ENCODE measurements around the gene ZDHHC16. TPM values are rescaled to one million over a fixed set of nuclear protein-coding genes. Genes with fewer than 3 reads are reported as not detected.

Gene ZDHHC16
- total and polyA plus RNA-seq, 10 of the 15 experiments (the other 5 are each of a cell fraction or from before 2014, with no cell fraction given) = 16.8 to 63.1 (median 29.8) TPM

GRCh38 chr10:97407952-97408248, 38.1 kb upstream of the ZDHHC16 start (continued):
- TF ChIP-seq SUPT20H (IDR thresholded peaks at IDR 0.05; ENCODE audit: borderline replicate concordance, control insufficient read depth, low read depth, low read length) = no peak
- TF ChIP-seq NFIC (IDR thresholded peaks at IDR 0.05; ENCODE audit: low read depth, low read length) = no peak
- no peak for TF ChIP-seq FOXK2 (IDR thresholded peaks at IDR 0.05)
- no peak for TF ChIP-seq ZNF217 (IDR thresholded peaks at IDR 0.05)
- TF ChIP-seq PRDM15 (CRISPR knock-in tag; IDR thresholded peaks at IDR 0.05) = no peak
- no peak for TF ChIP-seq NR2C1 (IDR thresholded peaks at IDR 0.05)
- TF ChIP-seq ATF7 (IDR thresholded peaks at IDR 0.05; ENCODE audit: low read depth) = no peak
- TF ChIP-seq TARDBP (IDR thresholded peaks at IDR 0.05; ENCODE audit: borderline replicate concordance) = no peak

GRCh38 chr10:97408496-97408992, 37.4 kb upstream of the ZDHHC16 start:
- H3K9ac ChIP-seq (ENCODE audit: control insufficient read depth, insufficient read depth, low read length) = no peak overlapping the region
- no peak for TF ChIP-seq SREBF1 (IDR thresholded peaks at IDR 0.05; ENCODE audit: low read length)
- TF ChIP-seq BCL3 (IDR thresholded peaks at IDR 0.05; ENCODE audit: borderline replicate concordance, insufficient read depth, low read depth, low read length, poor library complexity, severe bottlenecking) = no peak
- TF ChIP-seq SIX5 (IDR thresholded peaks at IDR 0.05; ENCODE audit: low read depth, low read length, severe bottlenecking) = no peak
- TF ChIP-seq CTCF (IDR thresholded peaks at IDR 0.05 in 2 of 3, conservative IDR thresholded peaks at IDR 0.05 in 1 of 3; ENCODE audit: control insufficient read depth in 2 of 3, extremely low read depth in 1 of 3, insufficient read depth in 1 of 3, low read depth in 3 of 3, low read length in 3 of 3) = no peak
- no peak for TF ChIP-seq HDGF (IDR thresholded peaks at IDR 0.05)
- TF ChIP-seq ASH2L (IDR thresholded peaks at IDR 0.05; ENCODE audit: borderline replicate concordance, low read depth) = no peak
- no peak for TF ChIP-seq POLR2AphosphoS5 (IDR thresholded peaks at IDR 0.05; ENCODE audit: low read length)
- no peak for TF ChIP-seq KDM1A (IDR thresholded peaks at IDR 0.05; ENCODE audit: borderline replicate concordance)
- no peak for TF ChIP-seq NR2C2 (IDR thresholded peaks at IDR 0.05; ENCODE audit: borderline replicate concordance, control insufficient read depth, insufficient read length, low read depth)
- TF ChIP-seq SMAD1 (IDR thresholded peaks at IDR 0.05; ENCODE audit: low read depth, partially characterized antibody) = no peak

More at GRCh38 chr10:97408496-97408992, 37.4 kb upstream of the ZDHHC16 start:
- H2AFZ ChIP-seq (ENCODE audit: control insufficient read depth, low read depth, low read length) = no peak overlapping the region
- in situ Hi-C loops (cut with MboI) = no loop called here
- WGBS (ENCODE audit: insufficient coverage, insufficient replicate concordance, low lambda C conversion rate, missing lambda C conversion rate) = 96% methylated on average over 10 of the region's 10 CpGs
- no peaks in the 10 kb centered on the region for H3K79me2 ChIP-seq (ENCODE audit: control insufficient read depth, insufficient read depth, low read length)
- ATAC-seq (no peak), DNase-seq (ENCODE audit: low read depth, low spot score) (no peak), FAIRE-seq (no peak)
- H3K27ac ChIP-seq (ENCODE audit: control insufficient read depth, insufficient read depth) = no peak overlapping the region
- peaks cover 3% of the 10 kb centered on the region; the same call in 1 of the 2 replicates for H3K4me1 ChIP-seq (ENCODE audit: control insufficient read depth, insufficient read depth, low read length)
- no peaks in the 10 kb centered on the region for H3K9me3 ChIP-seq (replicated peaks; ENCODE audit: control insufficient read depth, insufficient read depth, low read length)
- CTCF ChIA-PET = interaction anchor here (1.0 to 2.9 kb wide), 8 partner anchors 14 to 145 kb away, joined by 3 to 27 read pairs (median 6); no protein-coding TSS in a partner anchor
- H3K27me3 ChIP-seq (replicated peaks in 1 of 2; ENCODE audit: control insufficient read depth in 2 of 2, insufficient read depth in 2 of 2, low read length in 1 of 2) = no peaks in the 10 kb centered on the region
- RAD21 ChIA-PET (ENCODE audit: unreplicated experiment) = interaction anchor here (0.6 to 1.9 kb wide), 5 partner anchors 16 to 183 kb away, joined by 3 to 5 read pairs (median 4); no protein-coding TSS in a partner anchor
- intact Hi-C loops (cut with micrococcal nuclease; ENCODE audit: unreplicated experiment) = no loop called here
- H4K20me1 ChIP-seq (ENCODE audit: control insufficient read depth, insufficient read depth) = no peaks in the 10 kb centered on the region
- H3K4me2 ChIP-seq (ENCODE audit: control insufficient read depth, insufficient read depth) = no peak overlapping the region
- no peaks in the 10 kb centered on the region for H3K36me3 ChIP-seq (ENCODE audit: control insufficient read depth in 2 of 2, insufficient read depth in 2 of 2, low read length in 1 of 2)
- H3K4me3 ChIP-seq = no peak overlapping the region
- POLR2A ChIA-PET = no interaction called here
- no TSS peak for BruUV-seq (replicated peaks)
- SMC1A ChIA-PET (ENCODE audit: uncharacterized antibody, unreplicated experiment) = interaction anchor here (1.0 to 1.4 kb wide), 3 partner anchors 15 to 26 kb away, joined by 3 to 5 read pairs (median 4); no protein-coding TSS in a partner anchor

Measured in GM12878 (cell line).